Renal pelvis (tissue), 12 donors: ENCODE results near the gene TRIM38. TPM values are rescaled to one million over a fixed set of nuclear protein-coding genes. Genes with fewer than 3 reads are reported as not detected.
"Not testable (repeated sequence)": the region's sequence is repeated elsewhere in the genome, so short reads cannot be mapped to it uniquely, and the experiment has no call there.

Experiments used
- DNase-seq: peaks from one replicate; pipeline ENCODE4 v3.0.0-alpha.2; 2013
- long read RNA-seq, 16 experiments: transcript quantifications; one replicate each; lab custom pipeline, GENCODE V29; 2026
- polyA plus RNA-seq, 3 donors: library from polyadenylated mRNA; unstranded; fragments of 120-200 nt; gene quantifications; one replicate each; pipeline ENCODE4 v1.2.1, GENCODE V29; 2013; ENCODE audit not compliant: insufficient read length in 3 of 3

TRIM38 gene, protein sequence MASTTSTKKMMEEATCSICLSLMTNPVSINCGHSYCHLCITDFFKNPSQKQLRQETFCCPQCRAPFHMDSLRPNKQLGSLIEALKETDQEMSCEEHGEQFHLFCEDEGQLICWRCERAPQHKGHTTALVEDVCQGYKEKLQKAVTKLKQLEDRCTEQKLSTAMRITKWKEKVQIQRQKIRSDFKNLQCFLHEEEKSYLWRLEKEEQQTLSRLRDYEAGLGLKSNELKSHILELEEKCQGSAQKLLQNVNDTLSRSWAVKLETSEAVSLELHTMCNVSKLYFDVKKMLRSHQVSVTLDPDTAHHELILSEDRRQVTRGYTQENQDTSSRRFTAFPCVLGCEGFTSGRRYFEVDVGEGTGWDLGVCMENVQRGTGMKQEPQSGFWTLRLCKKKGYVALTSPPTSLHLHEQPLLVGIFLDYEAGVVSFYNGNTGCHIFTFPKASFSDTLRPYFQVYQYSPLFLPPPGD
- 10 to 100 TPM in 2 of 3 donors, 1 to 10 TPM in 1; 9.2 to 16.7 (median 11.9) TPM for polyA plus RNA-seq
- long read RNA-seq, donor 1, full-length matches to known transcripts, result 1 of 1 reads
- long read RNA-seq, donor 1, partial matches to known transcripts, result 0 of 1 reads
- long read RNA-seq, donor 1, other reads (novel, unspliced or antisense), result 0 of 1 reads
- long read RNA-seq, donor 2, full-length matches to known transcripts, result 1 of 1 reads
- long read RNA-seq, donor 2, partial matches to known transcripts, result 0 of 1 reads
- long read RNA-seq, donor 2, other reads (novel, unspliced or antisense), result 0 of 1 reads
- long read RNA-seq, donor 3, full-length matches to known transcripts, result 2 of 7 reads
- long read RNA-seq, donor 3, partial matches to known transcripts, result 5 of 7 reads
- long read RNA-seq, donor 3, other reads (novel, unspliced or antisense), result 0 of 7 reads
- long read RNA-seq, donor 4, full-length matches to known transcripts, result 4 of 4 reads
- long read RNA-seq, donor 4, partial matches to known transcripts, result 0 of 4 reads
- long read RNA-seq, donor 4, other reads (novel, unspliced or antisense), result 0 of 4 reads
- long read RNA-seq, donor 5, result 0 reads
- long read RNA-seq, donor 6, full-length matches to known transcripts, result 2 of 2 reads
- long read RNA-seq, donor 6, partial matches to known transcripts, result 0 of 2 reads
- long read RNA-seq, donor 6, other reads (novel, unspliced or antisense), result 0 of 2 reads
- long read RNA-seq, donor 7, full-length matches to known transcripts, result 2 of 2 reads
- long read RNA-seq, donor 7, partial matches to known transcripts, result 0 of 2 reads
- long read RNA-seq, donor 7, other reads (novel, unspliced or antisense), result 0 of 2 reads
- long read RNA-seq, donor 8, result 0 reads
- long read RNA-seq, donor 9, full-length matches to known transcripts, result 2 of 2 reads
- long read RNA-seq, donor 9, partial matches to known transcripts, result 0 of 2 reads
- long read RNA-seq, donor 9, other reads (novel, unspliced or antisense), result 0 of 2 reads
- long read RNA-seq, donor 10, full-length matches to known transcripts, result 3 of 3 reads
- long read RNA-seq, donor 10, partial matches to known transcripts, result 0 of 3 reads
- long read RNA-seq, donor 10, other reads (novel, unspliced or antisense), result 0 of 3 reads
- long read RNA-seq, donor 11, result 0 reads
- long read RNA-seq, donor 12, full-length matches to known transcripts, result 3 of 3 reads
- long read RNA-seq, donor 12, partial matches to known transcripts, result 0 of 3 reads
- long read RNA-seq, donor 12, other reads (novel, unspliced or antisense), result 0 of 3 reads
- long read RNA-seq, donor 13, result 0 reads
- long read RNA-seq, donor 14, full-length matches to known transcripts, result 2 of 7 reads
- long read RNA-seq, donor 14, partial matches to known transcripts, result 5 of 7 reads
- long read RNA-seq, donor 14, other reads (novel, unspliced or antisense), result 0 of 7 reads
- long read RNA-seq, donor 15, full-length matches to known transcripts, result 1 of 1 reads
- long read RNA-seq, donor 15, partial matches to known transcripts, result 0 of 1 reads
- long read RNA-seq, donor 15, other reads (novel, unspliced or antisense), result 0 of 1 reads
- long read RNA-seq, donor 16, full-length matches to known transcripts, result 2 of 2 reads
- long read RNA-seq, donor 16, partial matches to known transcripts, result 0 of 2 reads
- long read RNA-seq, donor 16, other reads (novel, unspliced or antisense), result 0 of 2 reads

DNA sequence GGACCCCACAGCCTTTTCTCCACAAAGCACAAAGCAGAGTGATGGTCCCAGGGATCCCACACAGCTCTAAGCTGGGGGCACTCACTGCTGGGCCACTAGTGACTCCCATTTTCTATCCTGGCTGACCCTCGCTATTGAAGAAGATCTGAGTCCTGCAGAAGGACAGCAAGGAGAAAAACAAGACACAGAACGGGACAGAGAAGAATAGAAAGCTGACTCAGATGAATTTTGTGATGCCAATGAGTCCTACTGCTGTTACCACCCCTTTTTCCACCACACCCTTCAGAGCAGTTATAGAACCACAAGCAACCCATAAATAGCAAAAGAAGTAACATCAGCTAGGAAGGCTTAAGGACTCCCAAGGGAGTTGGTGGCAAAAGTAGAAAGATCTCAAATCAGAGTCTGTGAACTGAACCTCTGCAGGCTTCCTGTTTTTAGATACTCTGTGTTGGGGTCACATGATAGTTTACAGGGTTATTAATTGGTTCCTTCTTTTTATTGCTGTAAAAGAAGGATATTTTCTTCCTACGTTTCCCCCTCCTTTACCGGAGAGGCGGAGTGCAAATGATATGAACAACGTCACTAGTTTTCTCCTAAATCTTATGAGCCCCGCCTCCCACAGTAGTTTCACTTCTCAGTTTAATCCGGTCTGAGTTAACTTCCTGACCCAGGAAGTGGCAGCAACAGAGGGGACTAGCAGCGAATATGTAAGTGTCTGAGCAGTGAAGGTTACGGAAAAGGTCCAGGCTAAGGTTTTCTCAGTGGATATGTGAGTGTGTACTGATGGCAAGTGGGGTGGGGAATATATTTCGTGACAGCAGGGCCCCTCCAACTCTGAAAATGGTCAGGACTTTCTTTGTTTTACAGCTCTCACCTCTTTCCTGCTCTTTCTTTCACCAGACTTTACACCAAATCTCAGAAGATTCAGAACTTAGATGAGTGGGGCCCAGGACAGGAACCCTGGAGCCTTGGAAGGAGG, at the start of gene TRIM38:
Gene TRIM38 (plus strand): TSS at position 654 of the 979 bp plus-strand sequence. CDS start 3,721 bp downstream, outside the sequence.
- peak; percentile 88 for DNase-seq

DNA sequence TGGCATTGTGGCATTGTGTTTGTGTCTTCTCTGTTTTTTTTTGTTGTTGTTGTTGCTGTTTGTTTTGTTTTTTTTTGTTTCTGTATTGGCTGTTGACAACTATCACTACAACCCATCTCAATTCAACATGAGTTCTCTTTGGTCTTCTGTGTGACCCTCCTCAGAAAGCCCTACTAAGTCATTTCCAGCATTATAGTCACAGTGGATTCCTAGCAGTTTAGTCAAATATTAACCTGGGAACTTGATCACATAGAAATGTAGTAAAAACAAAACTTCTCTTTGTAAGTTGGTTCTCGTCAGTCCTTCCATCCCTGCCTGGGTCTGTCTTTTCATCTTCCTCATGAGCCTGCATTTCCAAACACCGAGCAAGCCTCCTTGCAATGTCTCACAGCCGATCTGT, 48.9 kb upstream of the TRIM38 start:
- no peak for DNase-seq

DNA sequence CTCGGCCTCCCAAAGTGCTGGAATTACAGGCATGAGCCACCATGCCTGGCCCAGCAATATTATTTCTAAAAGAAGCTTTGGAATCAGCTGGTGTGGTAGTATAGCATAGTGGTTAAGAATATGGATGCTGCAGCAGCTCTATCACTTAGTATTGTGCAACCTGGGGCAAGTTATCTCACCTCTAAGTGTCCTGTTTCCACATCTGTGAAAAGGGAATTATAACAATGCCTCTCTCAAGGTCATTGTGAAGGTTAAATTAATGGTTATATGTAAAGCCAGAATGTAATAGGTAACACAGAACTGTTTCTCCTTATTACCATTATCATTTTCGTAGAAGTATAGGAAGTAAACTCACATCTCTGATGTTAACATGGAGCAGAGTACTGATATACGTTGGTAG, 46.3 kb upstream of the TRIM38 start:
- DNase-seq, result no peak

- no peak for DNase-seq
These were observed 45.7 kb upstream of the TRIM38 start for GRCh38 chr6:25916789-25917490.

- DNase-seq, result no peak
These were observed 44.4 kb upstream of the TRIM38 start for GRCh38 chr6:25918083-25918683.

DNA sequence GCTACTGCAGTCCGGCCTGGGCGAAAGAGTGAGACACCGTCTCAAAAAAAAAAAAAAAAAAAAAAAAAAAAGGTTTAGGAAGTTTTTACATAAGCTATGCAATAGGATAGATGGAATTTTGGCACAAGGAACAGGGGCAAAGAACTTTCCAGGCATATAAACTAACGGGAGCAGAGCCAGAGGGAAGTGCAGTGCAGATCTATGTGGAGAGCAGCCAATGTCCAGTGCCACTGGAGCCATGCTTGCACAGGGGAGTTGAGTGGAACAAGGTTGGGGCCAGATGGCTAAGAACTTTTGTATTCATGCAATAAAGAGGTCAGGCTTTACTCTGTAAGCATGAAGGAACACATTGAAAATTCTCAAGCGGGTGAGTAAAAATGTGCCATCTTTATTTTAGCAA, 42.9 kb upstream of the TRIM38 start:
- DNase-seq, result no peak

GRCh38 chr6:25921525-25922203, 40.9 kb upstream of the TRIM38 start:
- no peak for DNase-seq

DNA sequence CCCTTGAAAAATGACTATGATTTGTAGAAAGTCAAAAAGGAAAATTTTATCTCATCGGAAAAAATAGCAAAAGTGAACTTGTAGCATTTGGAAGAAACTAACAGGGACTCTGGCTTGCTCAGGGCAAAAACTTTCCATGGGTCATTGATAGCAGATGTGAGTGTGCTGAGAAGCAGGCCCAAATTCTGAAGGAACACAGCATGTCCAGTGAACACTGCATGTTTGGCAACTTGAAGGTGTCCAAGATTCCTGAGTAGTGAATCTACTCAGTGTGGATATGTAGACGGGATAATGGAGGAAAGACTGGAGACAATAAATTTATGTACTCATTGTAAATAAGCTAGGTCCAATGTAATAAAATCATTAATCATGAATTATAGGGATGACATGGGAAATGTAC, 40.3 kb upstream of the TRIM38 start:
- no peak for DNase-seq

- DNase-seq, result no peak
These were observed 36.7 kb upstream of the TRIM38 start for GRCh38 chr6:25925876-25926275.

- no peak for DNase-seq
These were observed 35.4 kb upstream of the TRIM38 start for GRCh38 chr6:25927178-25927577.

- no peak for DNase-seq
These were observed 34.8 kb upstream of the TRIM38 start for GRCh38 chr6:25927756-25928216.

GRCh38 chr6:25928562-25929324, 33.9 kb upstream of the TRIM38 start:
- DNase-seq, result no peak

GRCh38 chr6:25929785-25930184, 32.8 kb upstream of the TRIM38 start:
- DNase-seq, result not testable (repeated sequence)

DNA sequence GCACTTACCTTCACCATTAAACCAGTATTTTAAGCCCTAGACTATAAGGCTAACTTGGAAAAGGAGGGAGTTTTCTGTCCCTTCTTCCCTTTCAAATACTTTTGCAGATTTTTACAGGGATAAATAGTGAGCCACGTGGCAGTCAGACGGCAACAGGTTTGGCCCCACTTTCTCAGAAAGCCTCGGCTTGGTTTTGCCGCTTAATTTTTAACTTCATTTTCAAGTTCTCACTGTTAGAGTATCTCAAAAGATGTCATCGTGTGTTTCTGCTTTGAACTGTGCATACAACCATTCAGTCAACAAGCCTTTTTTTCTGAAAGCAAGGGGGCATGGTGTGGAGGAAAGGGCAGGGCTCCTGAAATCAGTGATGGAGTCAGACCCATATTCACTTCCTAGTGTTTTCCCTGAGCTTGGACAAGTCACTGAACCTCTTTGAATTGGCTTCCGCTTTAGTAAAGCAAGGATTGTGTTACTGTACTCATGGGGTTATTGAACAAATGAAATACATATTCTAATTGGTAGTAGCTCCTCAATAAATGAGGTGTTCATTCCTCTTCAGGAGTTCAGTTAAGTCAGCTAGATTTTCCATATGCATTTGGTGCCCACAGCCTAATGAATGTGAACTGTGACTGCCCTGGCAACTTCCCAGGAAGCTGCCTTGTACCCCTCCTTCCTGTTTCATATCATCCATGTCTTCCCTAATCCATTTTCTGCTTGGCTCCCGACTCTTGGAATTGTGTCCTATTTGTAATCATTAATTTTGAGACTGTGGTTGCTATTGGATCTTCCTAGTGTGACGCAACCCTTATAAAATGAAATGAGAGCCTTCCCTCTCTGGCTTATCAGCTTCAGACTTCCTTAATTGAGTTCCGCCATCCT, 31.8 kb upstream of the TRIM38 start, which contains the start of gene SLC17A2:
Gene SLC17A2 (minus strand): TSS at position 160 of the 879 bp plus-strand sequence. CDS start 4,895 bp downstream, outside the sequence.
- DNase-seq, result no peak

DNA sequence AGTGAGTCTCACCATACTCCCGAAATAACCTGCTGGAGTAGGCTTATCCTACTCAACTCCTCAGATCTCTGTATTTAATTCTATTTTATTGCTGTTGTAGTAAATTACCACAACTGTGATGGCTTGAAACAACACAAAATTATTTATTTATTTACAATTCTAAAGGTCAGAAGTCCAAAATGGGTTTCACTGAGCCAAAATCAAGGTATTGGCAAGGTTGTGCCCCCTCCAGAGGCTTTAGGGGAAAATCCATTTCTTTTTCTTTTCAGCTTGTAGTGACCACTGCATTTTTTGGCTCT, 31.2 kb upstream of the TRIM38 start:
- DNase-seq, result no peak
